SK-N-SH (cell line): ENCODE results near the gene GARIN6. TPM values are rescaled to one million over a fixed set of nuclear protein-coding genes. Genes with fewer than 3 reads are reported as not detected.

Experiments
- CTCF ChIA-PET: fragments of 300-600, 350-600 bp; formaldehyde crosslinking; extraction: SDS; loops from one replicate; lab custom pipeline; 2021; lab: Yijun Ruan, JAX
- POLR2A ChIA-PET: fragments of 350-600 bp; sonication (Branson Sonifier 250); formaldehyde crosslinking; extraction: SDS; loops from one replicate; lab custom pipeline; 2020; ENCODE audit warnings: antibody characterized with exemption, inconsistent platforms; lab: Yijun Ruan, JAX
- DNase-seq: peaks from one replicate; pipeline ENCODE4 v3.0.0; 2012
- H2AFZ ChIP-seq: fragments of 200-600 bp; sonication (generic); 2 replicates; pipeline ENCODE4 v1.8.1; 2016; ENCODE audit warnings: antibody characterized with exemption, mild to moderate bottlenecking, low read depth
- H3F3A ChIP-seq: fragments of 200-600 bp; sonication (generic); replicated peaks from 2 replicates; pipeline ENCODE3; 2016; ENCODE audit warnings: antibody characterized with exemption, mild to moderate bottlenecking; ENCODE audit not compliant: insufficient read depth
- H3K27ac ChIP-seq, 2 experiments: fragments of 200-500 bp in 1 of 2; fragments of 200-600 bp in 1 of 2; sonication (Bioruptor generic) in 1 of 2; sonication (generic), shearing (Covaris generic) in 1 of 2; 2 replicates each; pipeline versions ENCODE4 v1.5.1 to v1.6.1; 2014 to 2016; ENCODE audit warnings: low read depth in 2 of 2, inconsistent platforms in 1 of 2, low read length in 1 of 2, mild to moderate bottlenecking in 1 of 2, mixed read lengths in 1 of 2
- H3K27me3 ChIP-seq: fragments of 200-600 bp; sonication (generic), shearing (Covaris generic); 2 replicates; pipeline ENCODE4 v1.6.1; 2016; ENCODE audit warnings: mixed run types; ENCODE audit not compliant: insufficient read depth
- H3K36me3 ChIP-seq, 2 experiments: fragments of 200-500 bp in 1 of 2; fragments of 200-600 bp in 1 of 2; sonication (Bioruptor generic) in 1 of 2; sonication (generic) in 1 of 2; replicated peaks in 1 of 2; 2 replicates each; pipeline versions ENCODE3 to v1.5.1; 2014 to 2016; ENCODE audit warnings: low read length in 1 of 2, mild to moderate bottlenecking in 1 of 2; ENCODE audit not compliant: insufficient read depth in 2 of 2, control insufficient read depth in 1 of 2
- H3K4me1 ChIP-seq, 2 experiments: fragments of 200-500 bp in 1 of 2; fragments of 200-600 bp in 1 of 2; sonication (Bioruptor generic) in 1 of 2; sonication (generic), shearing (Covaris generic) in 1 of 2; 2 replicates each; pipeline versions ENCODE4 v1.5.1 to v1.6.1; 2014 to 2016; ENCODE audit warnings: low read depth in 1 of 2, low read length in 1 of 2, mixed run types in 1 of 2; ENCODE audit not compliant: insufficient read depth in 2 of 2, control insufficient read depth in 1 of 2
- H3K4me2 ChIP-seq: fragments of 200-600 bp; sonication (generic), shearing (Covaris generic); 2 replicates; pipeline ENCODE4 v1.6.1; 2017; ENCODE audit warnings: mixed run types
- H3K4me3 ChIP-seq, 2 experiments: fragments of 200-500 bp in 1 of 2; fragments of 200-600 bp in 1 of 2; sonication (Bioruptor generic) in 1 of 2; sonication (generic), shearing (Covaris generic) in 1 of 2; 2 replicates each; pipeline versions ENCODE4 v1.5.1 to v1.8.1; 2014 to 2016; ENCODE audit warnings: low read depth in 2 of 2, inconsistent platforms in 1 of 2, low read length in 1 of 2, mild to moderate bottlenecking in 1 of 2, mixed read lengths in 1 of 2, moderate library complexity in 1 of 2
- H3K79me2 ChIP-seq: fragments of 200-600 bp; sonication (generic); 2 replicates; pipeline ENCODE4 v1.8.1; 2017; ENCODE audit warnings: mild to moderate bottlenecking; ENCODE audit not compliant: insufficient read depth
- H3K9ac ChIP-seq: fragments of 200-600 bp; sonication (generic); 2 replicates; pipeline ENCODE4 v1.6.1; 2017; ENCODE audit warnings: mixed run types
- H3K9me2 ChIP-seq: fragments of 200-600 bp; sonication (generic); 2 replicates; pipeline ENCODE4 v1.6.1; 2017; ENCODE audit warnings: mixed run types
- H3K9me3 ChIP-seq: fragments of 200-600 bp; sonication (generic); 2 replicates; pipeline ENCODE4 v1.6.1; 2017; ENCODE audit warnings: mixed run types, mild to moderate bottlenecking, moderate library complexity
- H4K20me1 ChIP-seq: fragments of 200-600 bp; sonication (generic); 2 replicates; pipeline ENCODE4 v1.6.1; 2017; ENCODE audit warnings: mild to moderate bottlenecking, mixed run types; ENCODE audit not compliant: insufficient read depth
- CHD2 ChIP-seq: fragments of 150-350 bp; IDR thresholded peaks from 2 replicates; pipeline ENCODE4 v1.6.1; 2018; ENCODE audit warnings: low read length; ENCODE audit not compliant: partially characterized antibody
- CTCF ChIP-seq: fragments of 200-600 bp; sonication (generic); IDR thresholded peaks from 2 replicates; pipeline ENCODE4 v1.6.1; 2017; ENCODE audit warnings: antibody characterized with exemption, mild to moderate bottlenecking, moderate library complexity
- EP300 ChIP-seq, 2 experiments: IDR thresholded peaks; 2 replicates each; pipeline versions ENCODE4 v1.4.0 to v1.6.1; 2012; ENCODE audit warnings: borderline replicate concordance in 1 of 2, low read depth in 1 of 2, low read length in 1 of 2
- FOXJ3 ChIP-seq: sonication (generic); formaldehyde crosslinking; IDR thresholded peaks from 2 replicates; pipeline ENCODE4 v1.5.1; 2020; ENCODE audit warnings: mild to moderate bottlenecking, missing genetic modification reagents
- GABPA ChIP-seq: IDR thresholded peaks from 2 replicates; pipeline ENCODE4 v1.4.0; 2012; ENCODE audit warnings: low read depth, mild to moderate bottlenecking
- MAX ChIP-seq: IDR thresholded peaks from 2 replicates; pipeline ENCODE4 v1.4.0; 2012; ENCODE audit warnings: low read depth
- MEF2A ChIP-seq: IDR thresholded peaks from 2 replicates; pipeline ENCODE4 v1.4.0; 2012; ENCODE audit warnings: low read depth, borderline replicate concordance
- MXI1 ChIP-seq: IDR thresholded peaks from 2 replicates; pipeline ENCODE4 v1.6.1; 2012; ENCODE audit warnings: mild to moderate bottlenecking, low read depth, low read length, improper control_type of control experiment
- NFIC ChIP-seq: IDR thresholded peaks from 2 replicates; pipeline ENCODE4 v1.4.0; 2012; ENCODE audit warnings: borderline replicate concordance
- PBX3 ChIP-seq: IDR thresholded peaks from 2 replicates; pipeline ENCODE4; 2012
- RAD21 ChIP-seq: IDR thresholded peaks from 2 replicates; pipeline ENCODE4 v1.6.1; 2012; ENCODE audit warnings: mild to moderate bottlenecking, low read length
- RCOR1 ChIP-seq: fragments of 150-350 bp; IDR thresholded peaks from 2 replicates; pipeline ENCODE4 v1.6.1; 2017; ENCODE audit warnings: antibody characterized with exemption, low read length
- REST ChIP-seq: IDR thresholded peaks from 2 replicates; pipeline ENCODE4 v1.6.1; 2012; ENCODE audit warnings: mild to moderate bottlenecking, low read depth, low read length, moderate library complexity
- TAF1 ChIP-seq: IDR thresholded peaks from 2 replicates; pipeline ENCODE4 v1.6.1; 2012; ENCODE audit warnings: low read depth, mild to moderate bottlenecking, low read length, moderate library complexity, borderline replicate concordance
- USF1 ChIP-seq: IDR thresholded peaks from 2 replicates; pipeline ENCODE4 v1.4.0; 2012; ENCODE audit warnings: low read depth, borderline replicate concordance
- USF2 ChIP-seq: fragments of 150-350 bp; IDR thresholded peaks from 2 replicates; pipeline ENCODE4 v1.6.1; 2017; ENCODE audit warnings: antibody characterized with exemption, low read length, low read depth, borderline replicate concordance
- ZBTB33 ChIP-seq: IDR thresholded peaks from 2 replicates; pipeline ENCODE4 v1.4.0; 2012; ENCODE audit warnings: low read depth, borderline replicate concordance
- WGBS: methylation state at CpG from one replicate; pipeline ENCODE4 v1.1.6; 2017; ENCODE audit warnings: low lambda C conversion rate; 5-methylcytosine and 5-hydroxymethylcytosine counted together
- polyA plus RNA-seq, 3 experiments: library from polyadenylated mRNA; depleted of rRNA; stranded (reverse); fragments of >200 nt; gene quantifications; 2 replicates each; pipeline ENCODE4 v1.2.3, GENCODE V29; 2012

Gene GARIN6
- polyA plus RNA-seq (2012; rRNA removed), result not detected in 2 replicates
- polyA plus RNA-seq (2012; cell fraction: cytosol; rRNA removed), result not detected in 2 replicates
- not detected in 2 replicates for polyA plus RNA-seq (2012; cell fraction: nucleus; rRNA removed)

- no peaks in the 10 kb centered on the region for H3F3A ChIP-seq
- no peaks in the 10 kb centered on the region for H3K9me3 ChIP-seq
- H3K27me3 ChIP-seq, result no peaks in the 10 kb centered on the region
- no peak within 1 kb of the TSS for H3K27ac ChIP-seq
- 59% methylated on average over 4 of the region's 4 CpGs for WGBS
- DNase-seq, result no peak
- H2AFZ ChIP-seq, result no peak within 1 kb of the TSS
- POLR2A ChIA-PET, result no interaction called here
- H3K9me2 ChIP-seq, result no peaks in the 10 kb centered on the region
- no peaks in the 10 kb centered on the region for H3K4me1 ChIP-seq
- H3K79me2 ChIP-seq, result no peaks in the 10 kb centered on the region
- TF ChIP-seq USF2 (no peak), RAD21 (no peak), CHD2 (no peak), PBX3 (no peak), ZBTB33 (no peak), EP300 (IDR thresholded peaks at IDR 0.05; ENCODE audit: borderline replicate concordance in 1 of 2, low read depth in 1 of 2, low read length in 1 of 2) (no peak), GABPA (no peak), MAX (no peak), NFIC (no peak), REST (no peak), CTCF (no peak), TAF1 (no peak), FOXJ3 (CRISPR knock-in tag) (no peak), USF1 (no peak), MXI1 (no peak), MEF2A (no peak), RCOR1 (no peak)
- H3K4me3 ChIP-seq, result no peak within 1 kb of the TSS
- CTCF ChIA-PET, result no interaction called here
- no peak within 1 kb of the TSS for H3K9ac ChIP-seq
- H3K4me2 ChIP-seq, result no peak within 1 kb of the TSS
- H3K36me3 ChIP-seq, result no peaks in the 10 kb centered on the region
- no peaks in the 10 kb centered on the region for H4K20me1 ChIP-seq
These were observed at the start of gene GARIN6 for GRCh38 chr12:99647453-99647852. TSS of gene GARIN6 (plus strand) at chr12:99647753. CDS start at chr12:99648175, 422 bp downstream.
